NCI-H526 treated with DMSO at 0.1 percent for 48 hours (cell line): ENCODE data around the gene PTPRN2.
"Not testable (repeated sequence)": the region's sequence is repeated elsewhere in the genome, so short reads cannot be mapped to it uniquely, and the experiment has no call there.

ENCODE experiments used
- DNase-seq: peaks from one replicate; lab custom pipeline; 2025; lab: John Stamatoyannopoulos, UW

PTPRN2 gene

GRCh38 chr7:157994319-157994718 lies 593.3 kb downstream of the PTPRN2 start:
- DNase-seq: no peak

- no peak for DNase-seq
Measured at GRCh38 chr7:157993406-157994105, 594.1 kb downstream of the PTPRN2 start.

GRCh38 chr7:157992511-157993160 lies 595.0 kb downstream of the PTPRN2 start:
- no peak for DNase-seq

- DNase-seq: no peak
Measured at GRCh38 chr7:157991761-157992160, 595.9 kb downstream of the PTPRN2 start.

GRCh38 chr7:157991351-157991750 lies 596.3 kb downstream of the PTPRN2 start:
- DNase-seq: no peak

GRCh38 chr7:157990881-157991250 lies 596.8 kb downstream of the PTPRN2 start:
- no peak for DNase-seq

- no peak for DNase-seq
Measured at GRCh38 chr7:157990226-157990880, 597.3 kb downstream of the PTPRN2 start.

GRCh38 chr7:157989589-157989988 lies 598.0 kb downstream of the PTPRN2 start:
- DNase-seq: no peak

GRCh38 chr7:157987906-157988305 lies 599.7 kb downstream of the PTPRN2 start:
- no peak for DNase-seq

GRCh38 chr7:157986051-157986450 lies 601.6 kb downstream of the PTPRN2 start:
- no peak for DNase-seq

GRCh38 chr7:157985636-157986035 lies 602.0 kb downstream of the PTPRN2 start:
- DNase-seq: no peak

- no peak for DNase-seq
Measured at GRCh38 chr7:157984423-157985163, 603.0 kb downstream of the PTPRN2 start.

- DNase-seq: no peak
Measured at GRCh38 chr7:157983502-157984422, 603.9 kb downstream of the PTPRN2 start.

- no peak for DNase-seq
Measured at GRCh38 chr7:157981778-157982177, 605.8 kb downstream of the PTPRN2 start.

- DNase-seq: no peak
Measured at GRCh38 chr7:157980774-157981173, 606.8 kb downstream of the PTPRN2 start.

- not testable (repeated sequence) for DNase-seq
Measured at GRCh38 chr7:157980341-157980731, 607.3 kb downstream of the PTPRN2 start.

- no peak for DNase-seq
Measured at GRCh38 chr7:157979636-157980340, 607.8 kb downstream of the PTPRN2 start.

- DNase-seq: no peak
Measured at GRCh38 chr7:157978766-157979165, 608.9 kb downstream of the PTPRN2 start.

- DNase-seq: no peak
Measured at GRCh38 chr7:157977717-157978496, 609.7 kb downstream of the PTPRN2 start.

GRCh38 chr7:157977306-157977705 lies 610.3 kb downstream of the PTPRN2 start:
- no peak for DNase-seq
